HG02571 (cell line): ENCODE data around the gene SCAMP4.

Source experiments
- ATAC-seq: cut with Tn5 transposase; IDR thresholded peaks from one replicate; pipeline ENCODE4 v1.9.1; 2021; ENCODE audit warnings: mild to moderate bottlenecking, moderate library complexity; ENCODE audit not compliant: unreplicated experiment

SCAMP4 gene

GRCh38 chr19:1911098-1911497, 5.9 kb downstream of the SCAMP4 start:
- ATAC-seq = no peak

DNA sequence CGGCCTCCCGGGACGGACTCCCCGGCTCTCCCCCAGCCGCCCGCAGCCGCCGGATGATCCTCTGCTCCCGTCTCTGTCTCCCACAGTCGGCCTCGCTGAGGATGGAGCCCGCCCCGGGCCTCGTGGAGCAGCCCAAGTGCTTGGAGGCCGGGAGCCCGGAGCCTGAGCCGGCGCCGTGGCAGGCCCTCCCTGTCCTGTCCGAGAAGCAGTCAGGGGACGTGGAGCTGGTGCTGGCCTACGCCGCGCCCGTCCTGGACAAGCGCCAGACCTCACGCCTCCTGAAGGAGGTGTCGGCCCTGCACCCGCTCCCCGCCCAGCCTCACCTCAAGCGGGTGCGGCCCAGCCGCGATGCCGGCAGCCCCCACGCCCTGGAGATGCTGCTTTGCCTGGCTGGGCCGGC, 6.8 kb downstream of the SCAMP4 start:
- no peak for ATAC-seq

DNA sequence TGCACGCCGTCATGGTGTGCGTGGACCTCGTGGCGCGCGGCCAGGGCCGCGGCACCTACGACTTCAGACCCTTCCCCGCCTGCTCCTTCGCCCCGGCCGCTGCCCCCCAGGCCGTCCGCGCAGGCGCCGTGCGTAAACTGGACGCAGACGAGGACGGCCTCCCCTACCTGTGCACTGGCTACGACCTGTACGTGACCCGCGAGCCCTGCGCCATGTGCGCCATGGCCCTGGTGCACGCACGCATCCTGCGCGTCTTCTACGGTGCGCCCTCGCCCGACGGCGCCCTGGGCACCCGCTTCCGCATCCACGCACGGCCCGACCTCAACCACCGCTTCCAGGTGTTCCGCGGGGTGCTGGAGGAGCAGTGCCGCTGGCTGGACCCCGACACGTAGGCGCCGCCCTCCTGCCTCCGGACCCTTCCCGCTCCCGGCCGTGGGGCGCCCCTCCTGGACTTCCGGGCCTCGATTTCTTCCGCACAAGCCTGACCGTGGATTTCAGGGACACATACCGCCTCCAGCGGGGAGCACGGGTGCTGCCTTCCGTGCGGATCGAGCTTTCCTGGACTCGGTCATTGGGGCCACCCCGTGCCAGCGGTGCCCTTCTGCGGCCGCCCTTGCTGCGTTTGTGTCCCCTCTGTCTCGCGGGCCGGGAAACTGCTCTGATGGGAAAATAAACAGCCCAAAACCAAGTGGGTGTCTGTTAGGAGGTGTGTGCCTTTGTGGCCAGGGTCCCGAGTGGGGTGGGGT, 7.7 kb downstream of the SCAMP4 start:
- no peak for ATAC-seq

DNA sequence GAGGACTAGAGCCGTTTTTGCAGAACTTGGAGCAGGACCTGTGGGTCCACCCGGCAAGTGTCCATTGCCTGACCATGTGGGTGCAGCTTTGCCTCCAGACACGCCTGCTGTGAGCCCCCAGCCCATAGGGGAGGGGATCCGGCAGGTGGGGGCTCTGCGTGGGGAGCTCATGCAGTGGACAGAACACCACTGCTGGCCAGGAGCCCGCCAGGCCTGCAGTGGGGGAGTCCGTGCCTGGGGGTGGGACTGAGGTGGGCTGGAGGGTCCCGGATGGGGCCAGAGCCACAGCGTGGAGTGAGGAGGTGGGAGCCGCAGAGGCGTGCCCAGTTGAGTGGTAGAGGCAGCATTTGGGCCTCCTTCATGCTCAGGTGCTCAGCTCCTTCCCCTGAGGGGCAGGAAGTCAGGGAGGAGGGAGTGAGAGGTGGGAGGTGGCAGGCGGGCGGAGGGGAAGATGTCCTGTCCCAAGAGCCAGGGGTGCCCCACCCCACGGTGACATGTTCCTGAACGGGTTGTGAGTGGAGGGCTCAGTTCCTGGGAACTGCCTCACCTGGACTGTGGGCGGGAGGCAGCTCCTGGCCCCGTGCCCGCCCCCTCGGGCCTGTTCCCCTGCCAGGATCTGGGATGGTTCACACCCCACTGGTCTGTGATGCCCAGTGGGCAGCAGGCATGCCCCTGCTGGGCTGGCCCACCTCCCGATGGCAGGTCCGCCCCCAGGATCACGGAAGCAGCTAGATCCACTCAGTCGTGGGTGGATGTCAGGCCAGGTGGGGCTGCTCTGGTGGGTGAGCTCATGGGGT, 8.8 kb downstream of the SCAMP4 start:
- no peak for ATAC-seq

GRCh38 chr19:1914826-1915341, 9.7 kb downstream of the SCAMP4 start:
- no peak for ATAC-seq

GRCh38 chr19:1917146-1917545, 11.9 kb downstream of the SCAMP4 start:
- ATAC-seq = no peak

DNA sequence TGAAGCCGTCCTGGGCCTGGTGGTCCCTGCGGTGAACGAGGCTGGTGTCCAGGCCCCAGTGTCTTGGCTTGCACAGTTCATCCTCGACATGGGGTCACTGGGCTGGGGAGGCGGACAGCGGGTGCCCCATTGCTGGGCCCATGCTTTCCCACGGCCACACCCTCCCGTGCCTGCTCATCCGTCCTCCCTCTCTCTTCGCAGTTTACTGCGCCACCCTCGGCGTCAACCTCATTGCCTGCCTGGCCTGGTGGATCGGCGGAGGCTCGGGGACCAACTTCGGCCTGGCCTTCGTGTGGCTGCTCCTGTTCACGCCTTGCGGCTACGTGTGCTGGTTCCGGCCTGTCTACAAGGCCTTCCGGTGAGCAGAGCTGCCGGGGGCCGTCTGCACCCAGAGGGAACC, 12.7 kb downstream of the SCAMP4 start:
- no peak for ATAC-seq

- ATAC-seq = no peak
Observed at GRCh38 chr19:1918975-1919374, 13.8 kb downstream of the SCAMP4 start.

DNA sequence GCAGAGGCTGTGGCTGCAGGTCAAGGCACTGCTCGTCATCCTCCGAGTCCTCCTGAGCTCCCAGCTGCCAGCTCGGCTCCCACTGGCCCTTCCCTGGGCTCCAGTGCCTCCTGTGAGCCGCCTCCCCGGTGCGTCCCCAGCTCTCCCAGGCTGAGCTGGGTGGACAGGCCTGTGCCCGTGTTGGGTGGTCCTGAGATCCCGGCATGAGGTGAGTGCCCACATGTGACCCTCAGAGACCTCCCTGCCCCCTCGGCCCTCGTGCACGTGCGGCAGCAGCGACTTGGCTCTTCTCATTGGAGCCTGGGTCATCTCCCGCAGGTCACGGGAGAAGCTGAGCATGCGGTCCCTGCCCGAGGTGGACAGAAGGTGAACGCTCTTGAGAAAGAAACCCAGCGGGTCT, 15.4 kb downstream of the SCAMP4 start:
- no peak for ATAC-seq

GRCh38 chr19:1921326-1921725, 16.1 kb downstream of the SCAMP4 start:
- ATAC-seq = no peak

DNA sequence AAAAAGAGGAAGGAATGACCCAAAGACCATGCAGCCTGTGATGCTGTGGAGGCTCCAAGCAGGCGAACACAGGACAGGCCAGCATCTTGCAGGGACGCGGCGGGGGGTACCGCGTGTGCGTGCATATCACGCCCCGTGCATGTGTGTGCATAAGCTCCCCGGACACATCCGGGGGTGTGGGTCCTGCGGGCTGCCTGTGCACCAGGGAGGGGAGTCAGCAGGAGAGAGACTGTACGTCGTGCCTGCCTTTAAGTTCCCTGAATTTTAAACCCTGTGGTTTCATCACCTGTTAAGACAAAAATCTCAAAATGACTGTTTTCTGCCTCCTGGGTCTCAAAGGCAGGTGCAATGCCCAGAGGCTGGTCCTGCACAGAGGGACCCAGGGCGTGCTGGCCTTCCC, 16.6 kb downstream of the SCAMP4 start:
- no peak for ATAC-seq

DNA sequence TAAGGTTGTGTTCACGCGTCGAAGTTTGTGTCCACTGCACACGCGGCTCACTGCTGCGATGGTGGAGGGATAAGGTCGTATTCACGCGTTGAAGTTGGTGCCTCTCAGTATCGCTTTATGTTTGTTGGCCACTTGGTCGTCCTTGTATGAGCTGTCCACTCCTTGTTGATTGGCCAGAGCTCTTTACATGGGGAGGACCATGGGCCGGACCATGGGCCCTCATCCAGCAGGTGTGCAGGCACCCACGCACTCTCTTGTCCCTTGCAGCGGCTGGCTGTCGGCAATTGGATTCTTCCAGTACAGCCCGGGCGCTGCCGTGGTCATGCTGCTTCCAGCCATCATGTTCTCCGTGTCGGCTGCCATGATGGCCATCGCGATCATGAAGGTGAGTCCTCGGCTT, 17.6 kb downstream of the SCAMP4 start:
- no peak for ATAC-seq

DNA sequence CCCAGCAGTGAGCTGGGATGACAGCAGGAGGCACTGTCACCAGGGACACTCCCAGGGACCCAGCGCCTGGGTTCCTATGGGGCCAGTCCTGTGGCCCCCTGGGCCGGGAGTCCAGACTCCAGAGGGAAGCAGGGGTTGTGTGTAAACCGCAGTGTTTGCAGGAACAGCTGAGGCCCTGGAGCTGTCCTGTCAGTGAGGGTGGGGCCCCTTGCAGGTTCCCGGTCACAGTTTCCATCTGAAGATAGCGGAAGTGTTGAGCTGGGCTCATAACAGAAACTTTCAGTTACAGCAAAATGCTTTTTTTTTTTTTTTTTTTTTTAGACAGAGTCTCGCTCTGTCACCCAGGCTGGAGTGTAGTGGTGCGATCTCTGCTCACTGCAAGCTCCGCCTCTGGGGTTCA, 18.1 kb downstream of the SCAMP4 start:
- no peak for ATAC-seq

GRCh38 chr19:1924320-1924961, 19.2 kb downstream of the SCAMP4 start:
- no peak for ATAC-seq

- no peak for ATAC-seq
Observed at GRCh38 chr19:1925544-1925943, 20.3 kb downstream of the SCAMP4 start.

DNA sequence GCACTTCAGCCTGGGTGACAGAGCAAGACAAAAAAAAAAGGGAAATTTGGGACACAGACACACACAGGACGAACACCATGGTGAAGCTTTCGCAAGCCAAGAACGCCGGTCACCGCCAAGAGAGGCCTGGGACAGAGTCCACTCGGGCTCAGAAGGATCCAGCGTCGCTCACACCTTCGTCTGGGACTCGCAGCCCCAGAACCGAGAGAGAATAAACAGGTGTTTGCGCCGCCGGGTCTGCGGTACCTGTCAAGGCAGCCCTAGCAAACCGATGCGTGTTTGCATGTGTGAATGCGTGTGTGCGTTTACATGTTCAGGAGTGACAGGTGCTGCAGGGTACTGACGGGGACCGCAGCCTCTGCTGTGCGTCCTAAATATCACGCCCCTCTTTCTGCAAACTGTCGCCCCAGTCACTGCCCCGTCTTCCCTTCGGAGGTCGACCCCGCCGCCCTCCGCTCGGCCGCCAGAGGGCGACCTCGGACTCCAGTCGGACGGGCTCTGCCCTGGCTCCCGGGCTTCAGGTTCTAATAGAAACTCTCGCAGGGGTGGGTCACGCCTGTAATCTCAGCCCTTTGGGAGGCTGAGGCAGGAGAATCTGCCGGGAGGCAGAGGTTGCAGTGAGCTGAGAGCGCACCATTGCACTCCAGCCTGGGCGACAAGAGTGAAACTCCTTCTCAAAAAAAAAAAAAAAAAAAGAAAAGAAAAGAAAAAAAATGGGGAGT, 24.0 kb downstream of the SCAMP4 start:
- no peak for ATAC-seq

DNA sequence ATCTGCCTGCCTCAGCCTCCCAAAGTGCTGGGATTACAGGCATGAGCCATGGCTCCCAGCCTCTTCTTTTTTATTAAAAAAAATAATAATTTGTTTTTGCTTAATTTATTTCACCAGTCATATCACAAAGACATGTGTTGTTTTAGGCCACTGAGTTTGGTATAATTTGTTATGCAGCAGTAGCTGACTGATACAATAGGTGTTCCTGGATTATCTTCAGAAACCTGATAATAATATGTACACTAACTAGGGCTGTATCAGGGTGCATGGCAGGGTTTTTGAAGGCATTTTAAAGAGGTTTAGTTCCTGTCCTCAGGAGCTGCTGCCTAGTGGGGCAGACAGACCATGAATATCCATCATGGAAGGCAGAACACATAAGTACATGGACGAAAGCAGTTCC, 26.2 kb downstream of the SCAMP4 start:
- no peak for ATAC-seq

DNA sequence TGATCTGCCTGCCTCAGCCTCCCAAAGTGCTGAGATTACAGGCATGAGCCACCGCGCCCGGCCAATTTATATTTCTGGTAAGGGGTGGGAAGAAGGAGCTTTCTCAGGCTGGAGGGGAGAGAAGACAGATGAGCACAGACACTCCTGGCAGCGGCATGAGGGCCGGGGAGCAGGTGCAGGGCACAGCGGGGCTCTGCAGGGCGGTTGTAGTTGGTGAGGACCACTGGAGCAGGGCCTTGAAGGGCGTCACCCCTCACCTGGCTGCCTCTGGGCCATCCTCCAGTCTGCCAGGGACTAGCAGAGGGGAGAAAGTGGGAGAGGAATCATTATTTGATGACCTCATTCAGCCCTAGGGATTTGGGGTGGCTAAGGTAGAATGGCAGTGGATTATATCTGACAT, 27.2 kb downstream of the SCAMP4 start:
- no peak for ATAC-seq

DNA sequence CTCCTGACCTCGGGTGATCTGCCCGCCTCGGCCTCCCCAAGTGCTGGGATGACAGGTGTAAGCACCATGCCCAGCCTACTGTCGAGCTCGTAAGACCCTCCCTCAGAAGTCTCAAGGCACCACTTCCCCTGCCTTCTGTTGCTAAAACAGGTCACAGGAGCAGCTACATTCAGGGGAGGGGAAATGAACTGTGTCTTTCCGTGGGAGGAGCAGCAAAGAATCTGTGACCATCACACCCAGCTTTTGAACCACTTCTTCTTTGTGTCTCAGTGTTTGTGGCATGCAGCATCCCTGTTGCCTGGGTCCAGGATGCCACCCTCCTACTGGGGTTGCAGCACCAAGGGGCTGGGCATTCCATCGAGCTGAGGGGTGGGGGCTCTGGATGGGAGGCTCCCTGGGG, 28.0 kb downstream of the SCAMP4 start:
- no peak for ATAC-seq

GRCh38 chr19:1933942-1934341, 28.7 kb downstream of the SCAMP4 start:
- ATAC-seq = no peak
